Gastrocnemius medialis (tissue), 4 donors: ENCODE data around the gene RAB10.

Source experiments
- CTCF ChIP-seq, 5 experiments: fragments of 450-650 bp in 3 of 5; fragments of 200-600 bp in 2 of 5; sonication (generic) in 2 of 5; IDR thresholded peaks in 4 of 5; conservative IDR thresholded peaks in 1 of 5; 1 replicate in 4 of 5; 2 replicates in 1 of 5; pipeline ENCODE4 v1.5.1; 2016 to 2019; ENCODE audit warnings: antibody characterized with exemption in 5 of 5, mild to moderate bottlenecking in 3 of 5, moderate library complexity in 3 of 5
- POLR2A ChIP-seq, 2 donors: fragments of 450-650 bp; IDR thresholded peaks; one replicate each; pipeline ENCODE4 v1.6.1; 2017; ENCODE audit warnings: antibody characterized with exemption in 2 of 2, mild to moderate bottlenecking in 2 of 2, moderate library complexity in 2 of 2

GRCh38 chr2:26067980-26068507 lies 34.2 kb downstream of the RAB10 start:
- TF ChIP-seq CTCF (IDR thresholded peaks at IDR 0.05 in 4 of 5, conservative IDR thresholded peaks at IDR 0.05 in 1 of 5) = no peak
- no peak for TF ChIP-seq POLR2A (IDR thresholded peaks at IDR 0.05)
